Endothelial cell of umbilical vein (primary cell): ENCODE data around the gene RAB10. TPM values are rescaled to one million over a fixed set of nuclear protein-coding genes. Genes with fewer than 3 reads are reported as not detected.

Experiments used
- BruUV-seq: library from RNA; stranded (reverse); fragments of 400-500 nt; replicated peaks from 2 replicates; lab custom pipeline; 2021; lab: Mats Ljungman, UMichigan
- CTCF ChIA-PET: fragments of 300-600, 350-600 bp; sonication (Branson Sonifier 250); formaldehyde crosslinking; loops from one replicate; lab custom pipeline; 2021; ENCODE audit warnings: antibody characterized with exemption, inconsistent platforms; lab: Charles Lee
- POLR2A ChIA-PET: fragments of 300-600, 350-600 bp; sonication (Branson Sonifier 250); formaldehyde crosslinking; loops from one replicate; lab custom pipeline; 2021; ENCODE audit warnings: antibody characterized with exemption, inconsistent platforms; lab: Charles Lee
- DNase-seq: peaks from one replicate; pipeline ENCODE4 v3.0.0-alpha.2; 2011; ENCODE audit warnings: low read depth, low spot score
- FAIRE-seq: peaks from 2 replicates; lab custom pipeline; 2011; peaks lifted over from hg19 to GRCh38; lab: Jason Lieb, UNC
- H2AFZ ChIP-seq: 2 replicates; pipeline ENCODE4 v1.6.0; 2012; ENCODE audit warnings: low read depth, low read length, control low read depth, inconsistent platforms
- H3K27ac ChIP-seq: 2 replicates; pipeline ENCODE4 v1.5.1; 2011; ENCODE audit warnings: low read depth, mild to moderate bottlenecking, control low read depth, low read length, moderate library complexity; ENCODE audit not compliant: insufficient read depth
- H3K27me3 ChIP-seq, 2 experiments: 2 replicates each; pipeline versions ENCODE4 v1.6.0 to v1.6.1; 2011; ENCODE audit warnings: low read length in 2 of 2, mixed read lengths in 1 of 2; ENCODE audit not compliant: control insufficient read depth in 2 of 2, insufficient read depth in 2 of 2
- H3K36me3 ChIP-seq, 2 experiments: 2 replicates in 1 of 2; 3 replicates in 1 of 2; pipeline ENCODE4 v1.5.1; 2011; ENCODE audit warnings: low read length in 2 of 2, mild to moderate bottlenecking in 1 of 2, moderate library complexity in 1 of 2; ENCODE audit not compliant: control insufficient read depth in 2 of 2, insufficient read depth in 2 of 2; ENCODE audit errors: extremely low read depth in 1 of 2
- H3K4me1 ChIP-seq: 3 replicates; pipeline ENCODE4 v1.5.1; 2011; ENCODE audit warnings: mild to moderate bottlenecking, low read length; ENCODE audit not compliant: control insufficient read depth, insufficient read depth; ENCODE audit errors: extremely low read depth
- H3K4me2 ChIP-seq: 2 replicates; pipeline ENCODE4 v1.6.1; 2011; ENCODE audit warnings: low read length, control low read depth, mixed read lengths; ENCODE audit not compliant: insufficient read depth
- H3K4me3 ChIP-seq, 3 experiments: fragments of 200-600 bp in 1 of 3; sonication (generic), shearing (Covaris generic) in 1 of 3; replicated peaks in 1 of 3; 2 replicates each; pipeline ENCODE4 v1.5.1; 2011 to 2016; ENCODE audit warnings: control low read depth in 3 of 3, low read length in 3 of 3, mild to moderate bottlenecking in 2 of 3, inconsistent platforms in 1 of 3, low read depth in 1 of 3, moderate library complexity in 1 of 3; ENCODE audit not compliant: insufficient read depth in 1 of 3
- H3K79me2 ChIP-seq: 2 replicates; pipeline ENCODE4 v1.6.0; 2012; ENCODE audit warnings: low read length, inconsistent platforms; ENCODE audit not compliant: control insufficient read depth, insufficient read depth
- H3K9ac ChIP-seq: replicated peaks from 2 replicates; pipeline ENCODE3; 2011; ENCODE audit warnings: low read length, control low read depth; ENCODE audit not compliant: insufficient read depth; ENCODE audit errors: extremely low read depth
- H3K9me1 ChIP-seq: replicated peaks from 3 replicates; pipeline ENCODE4 v1.6.0; 2011; ENCODE audit warnings: mild to moderate bottlenecking, low read length; ENCODE audit not compliant: control insufficient read depth, insufficient read depth; ENCODE audit errors: extremely low read depth
- H3K9me3 ChIP-seq: replicated peaks from 2 replicates; pipeline ENCODE4 v1.5.1; 2012; ENCODE audit warnings: low read length, inconsistent platforms; ENCODE audit not compliant: control insufficient read depth, insufficient read depth
- H4K20me1 ChIP-seq: replicated peaks from 2 replicates; pipeline ENCODE3; 2011; ENCODE audit warnings: mild to moderate bottlenecking, low read length; ENCODE audit not compliant: control insufficient read depth, insufficient read depth; ENCODE audit errors: extremely low read depth
- EZH2 ChIP-seq: IDR thresholded peaks from 2 replicates; pipeline ENCODE4 v1.6.1; 2012; ENCODE audit warnings: borderline replicate concordance, low read depth, mild to moderate bottlenecking, moderate library complexity, low read length, inconsistent platforms; ENCODE audit not compliant: severe bottlenecking
- FOS ChIP-seq: IDR thresholded peaks from 2 replicates; pipeline ENCODE4 v1.6.1; 2011; ENCODE audit warnings: mild to moderate bottlenecking, low read length, moderate library complexity, borderline replicate concordance; ENCODE audit not compliant: insufficient read depth
- GATA2 ChIP-seq: IDR thresholded peaks from 2 replicates; pipeline ENCODE4 v1.7.0; 2011; ENCODE audit warnings: low read depth, mild to moderate bottlenecking, moderate library complexity, mixed read lengths, low read length; ENCODE audit not compliant: insufficient read length, insufficient read depth
- JUN ChIP-seq: IDR thresholded peaks from 2 replicates; pipeline ENCODE4 v1.6.1; 2011; ENCODE audit warnings: borderline replicate concordance, low read depth; ENCODE audit not compliant: insufficient read length, insufficient read depth
- MYC ChIP-seq: IDR thresholded peaks from one replicate; pipeline ENCODE4 v1.6.1; 2011; ENCODE audit warnings: mild to moderate bottlenecking, low read depth, low read length
- POLR2A ChIP-seq: IDR thresholded peaks from 2 replicates; pipeline ENCODE4 v1.6.1; 2012; ENCODE audit warnings: low read depth, mild to moderate bottlenecking, control low read depth, low read length
- POLR2AphosphoS5 ChIP-seq: IDR thresholded peaks from 2 replicates; pipeline ENCODE4 v1.6.1; 2012; ENCODE audit warnings: low read depth, mild to moderate bottlenecking, control low read depth, low read length, moderate library complexity; ENCODE audit not compliant: insufficient read depth
- dilution Hi-C: fragments of 300-500 bp; cut with MboI; formaldehyde crosslinking; loops from one replicate; pipeline ENCODE4 v1.15.0; 2019; ENCODE audit warnings: low sequenced_read_pairs; ENCODE audit not compliant: extremely low pct_ligation_motif_present
- intact Hi-C: fragments of 100-400 bp; cut with micrococcal nuclease; formaldehyde crosslinking; loops from one replicate; pipeline ENCODE4 v1.10.0; 2022
- polyA plus RNA-seq, 4 experiments: library from polyadenylated mRNA; depleted of rRNA in 3 of 4; stranded (reverse) in 3 of 4; unstranded in 1 of 4; fragments of >200 nt; gene quantifications; 2 replicates each; pipeline versions ENCODE4 v1.2.1 to v1.2.3, GENCODE V29; 2011 to 2012; ENCODE audit warnings: missing spikeins in 1 of 4
- total RNA-seq: library from RNA; stranded (reverse); gene quantifications from 2 replicates; pipeline ENCODE4 v1.2.3, GENCODE V29; 2021
- TF ChIP-seq, protein P1 (sequence below), 2 donors: IDR thresholded peaks; 1 replicate in 1 of 2; 2 replicates in 1 of 2; pipeline ENCODE4 v1.5.1; 2011; ENCODE audit warnings: low read length in 2 of 2, mild to moderate bottlenecking in 2 of 2, moderate library complexity in 2 of 2, control low read depth in 1 of 2, inconsistent platforms in 1 of 2, low read depth in 1 of 2; ENCODE audit not compliant: insufficient read depth in 1 of 2; ENCODE audit errors: extremely low read depth in 1 of 2
- TF ChIP-seq, protein P2 (sequence below): IDR thresholded peaks from 2 replicates; pipeline ENCODE4 v1.6.1; 2011; ENCODE audit not compliant: insufficient read depth, insufficient read length

The RAB10 gene
- total and polyA plus RNA-seq, 2 donors (not counting 3 experiments of a cell fraction or from before 2014, with no cell fraction given), result 45.1 to 104 TPM

DNA sequence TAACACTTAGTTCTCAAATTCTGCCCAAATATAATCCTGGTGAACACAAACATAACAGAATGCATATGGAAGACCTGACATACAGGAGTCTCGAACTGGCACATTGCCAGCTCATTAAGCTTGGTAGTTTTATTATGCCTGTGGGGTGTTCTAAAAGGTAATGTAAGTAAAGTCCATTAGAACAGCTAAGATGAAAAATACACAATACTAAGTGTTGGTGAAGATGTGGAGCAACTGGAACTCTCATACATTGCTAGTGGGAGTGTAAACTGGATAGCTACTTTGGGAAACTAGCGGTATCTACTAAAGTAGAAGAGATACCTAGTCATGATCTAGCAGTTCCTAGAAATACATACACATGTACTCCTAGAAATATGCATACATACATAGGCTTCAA is 24.3 kb upstream of the RAB10 start:
- ChIA-PET CTCF (interaction anchor here (0.8 to 0.9 kb wide), 2 partner anchors 8 to 12 kb away, joined by 3 read pairs; no protein-coding TSS in a partner anchor), POLR2A (no interaction called here)
- BruUV-seq, result no TSS peak
- no peak overlapping the region for H3K27ac ChIP-seq
- H3K4me3 ChIP-seq, result no peak overlapping the region
- H3K9me3 ChIP-seq, result no peaks in the 10 kb centered on the region
- FAIRE-seq, result no peak
- no peaks in the 10 kb centered on the region for H3K36me3 ChIP-seq
- H4K20me1 ChIP-seq, result no peaks in the 10 kb centered on the region
- no peak overlapping the region for H2AFZ ChIP-seq
- peaks cover 20% of the 10 kb centered on the region for H3K4me1 ChIP-seq
- H3K4me2 ChIP-seq, result no peak overlapping the region
- dilution Hi-C loops, result no loop called here
- intact Hi-C loops, result no loop called here
- no peaks in the 10 kb centered on the region for H3K9me1 ChIP-seq
- H3K9ac ChIP-seq, result no peak overlapping the region
- H3K27me3 ChIP-seq, result no peaks in the 10 kb centered on the region
- no peaks in the 10 kb centered on the region for H3K79me2 ChIP-seq
- DNase-seq, result no peak
- no peak for TF ChIP-seq EZH2
- TF ChIP-seq GATA2, result no peak
- TF ChIP-seq, protein P1, sequence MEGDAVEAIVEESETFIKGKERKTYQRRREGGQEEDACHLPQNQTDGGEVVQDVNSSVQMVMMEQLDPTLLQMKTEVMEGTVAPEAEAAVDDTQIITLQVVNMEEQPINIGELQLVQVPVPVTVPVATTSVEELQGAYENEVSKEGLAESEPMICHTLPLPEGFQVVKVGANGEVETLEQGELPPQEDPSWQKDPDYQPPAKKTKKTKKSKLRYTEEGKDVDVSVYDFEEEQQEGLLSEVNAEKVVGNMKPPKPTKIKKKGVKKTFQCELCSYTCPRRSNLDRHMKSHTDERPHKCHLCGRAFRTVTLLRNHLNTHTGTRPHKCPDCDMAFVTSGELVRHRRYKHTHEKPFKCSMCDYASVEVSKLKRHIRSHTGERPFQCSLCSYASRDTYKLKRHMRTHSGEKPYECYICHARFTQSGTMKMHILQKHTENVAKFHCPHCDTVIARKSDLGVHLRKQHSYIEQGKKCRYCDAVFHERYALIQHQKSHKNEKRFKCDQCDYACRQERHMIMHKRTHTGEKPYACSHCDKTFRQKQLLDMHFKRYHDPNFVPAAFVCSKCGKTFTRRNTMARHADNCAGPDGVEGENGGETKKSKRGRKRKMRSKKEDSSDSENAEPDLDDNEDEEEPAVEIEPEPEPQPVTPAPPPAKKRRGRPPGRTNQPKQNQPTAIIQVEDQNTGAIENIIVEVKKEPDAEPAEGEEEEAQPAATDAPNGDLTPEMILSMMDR (IDR thresholded peaks at IDR 0.05; ENCODE audit: extremely low read depth in 1 of 2, insufficient read depth in 1 of 2, low read depth in 1 of 2, low read length in 2 of 2), result no peak
- no peak for TF ChIP-seq JUN
- TF ChIP-seq POLR2A, result no peak
- no peak for TF ChIP-seq POLR2AphosphoS5
- no peak for TF ChIP-seq FOS
- TF ChIP-seq, protein P2, sequence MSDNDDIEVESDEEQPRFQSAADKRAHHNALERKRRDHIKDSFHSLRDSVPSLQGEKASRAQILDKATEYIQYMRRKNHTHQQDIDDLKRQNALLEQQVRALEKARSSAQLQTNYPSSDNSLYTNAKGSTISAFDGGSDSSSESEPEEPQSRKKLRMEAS, result no peak
- no peak for TF ChIP-seq MYC
